ENCODE results near the gene GGT5.
"Not testable (repeated sequence)": the region's sequence is repeated elsewhere in the genome, so short reads cannot be mapped to it uniquely, and the experiment has no call there.

The GGT5 gene

DNA sequence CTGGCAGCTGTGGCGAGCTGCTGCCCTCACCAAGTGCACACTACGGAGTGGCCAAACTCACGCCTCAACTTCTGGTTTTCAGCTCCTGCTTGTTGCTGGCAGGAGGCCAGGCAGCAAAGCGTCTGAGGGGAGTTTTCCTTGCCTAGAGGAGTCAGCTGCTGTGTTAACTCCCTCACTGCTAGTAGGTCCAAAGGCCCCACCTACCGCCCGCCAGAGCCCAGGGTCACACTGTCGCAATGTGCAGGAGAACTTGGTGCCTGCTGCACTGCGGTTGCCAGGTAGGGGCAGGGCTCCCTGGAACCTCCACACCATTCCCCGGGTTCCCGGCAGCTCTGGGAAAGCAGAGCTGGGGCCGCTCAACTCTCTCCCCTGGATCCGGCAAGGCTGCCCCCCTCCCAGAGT, at the start of gene GGT5:
TSS of gene GGT5 (minus strand) at position 53 of the 402 bp plus-strand sequence. CDS start 357 bp downstream, outside the sequence.
- DNase-seq, result not testable (repeated sequence)

DNA sequence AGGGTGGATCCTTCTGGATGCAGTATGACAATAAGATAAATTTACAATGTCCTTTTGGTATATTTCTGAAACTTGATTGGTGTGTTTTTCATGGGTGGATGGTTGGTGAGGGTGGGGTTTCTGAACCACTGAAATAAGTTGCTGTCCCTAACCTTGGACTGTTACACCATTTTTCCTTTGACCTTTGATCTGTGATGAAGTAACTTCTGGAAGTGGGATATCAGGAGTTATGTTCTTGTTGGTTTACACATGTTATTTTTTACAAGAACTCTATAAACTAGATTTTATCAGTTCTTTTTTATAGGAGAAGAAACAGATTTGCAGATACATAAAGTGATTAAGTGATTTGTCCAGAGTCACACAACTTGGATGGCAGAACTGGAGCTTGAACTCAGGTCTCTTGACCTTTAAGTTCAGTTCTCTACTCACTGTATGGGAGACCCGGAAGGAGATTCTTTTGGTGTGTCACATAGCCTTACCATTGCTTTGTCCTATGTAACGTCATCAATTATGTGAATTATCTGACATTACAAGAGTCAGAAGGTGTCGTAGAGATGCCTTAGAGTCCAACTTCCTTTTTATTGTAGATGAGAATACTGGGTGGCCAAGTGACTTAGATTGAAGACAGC, 47.4 kb upstream of the GGT5 start:
- not testable (repeated sequence) for DNase-seq

- no peak for DNase-seq
Observed at GRCh38 chr22:24291515-24292201, 46.8 kb upstream of the GGT5 start.

- DNase-seq, result no peak
Observed at GRCh38 chr22:24290459-24290858, 45.6 kb upstream of the GGT5 start.

DNA sequence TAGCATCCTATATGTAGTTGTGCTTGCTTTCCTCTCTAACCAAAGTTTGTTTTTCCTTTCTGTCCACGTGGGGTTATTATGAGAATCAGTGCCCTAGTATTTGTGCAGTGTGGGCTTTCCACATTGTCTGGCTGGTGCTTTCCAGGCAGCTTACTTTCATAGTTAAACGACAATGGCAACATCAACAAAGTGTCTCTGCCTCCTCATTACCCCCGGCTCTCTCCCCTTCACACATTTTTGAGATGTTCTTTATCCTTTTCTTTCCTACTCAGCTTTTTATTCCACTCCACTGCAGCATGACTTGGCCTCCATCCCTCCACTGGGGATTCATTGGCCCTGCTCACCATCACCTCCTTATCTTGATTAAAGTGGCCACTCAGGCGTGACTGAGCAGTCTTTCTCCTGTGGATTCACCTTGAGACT, 44.9 kb upstream of the GGT5 start:
- no peak for DNase-seq

DNA sequence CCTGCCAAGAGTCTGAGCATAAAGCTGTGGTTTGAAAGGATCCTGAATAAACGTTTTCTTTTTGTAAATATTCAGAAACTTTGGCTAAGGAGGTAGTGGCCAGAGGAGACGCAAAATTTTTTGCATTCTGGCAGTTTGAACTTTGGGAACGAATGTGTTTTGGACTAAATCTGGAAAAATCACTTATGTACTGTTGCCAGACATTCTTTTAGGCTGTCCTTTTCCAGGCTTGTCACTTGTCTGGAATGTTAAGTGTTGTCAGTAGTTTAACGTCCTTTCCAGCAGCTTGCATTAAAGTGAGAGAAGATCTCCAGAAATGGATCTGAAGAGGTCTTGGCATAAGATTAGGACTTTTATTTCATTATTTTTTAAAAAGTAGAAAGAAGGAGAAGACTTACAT, 44.2 kb upstream of the GGT5 start:
- no peak for DNase-seq

- not testable (repeated sequence) for DNase-seq
Observed at GRCh38 chr22:24287801-24288200, 42.9 kb upstream of the GGT5 start.

DNA sequence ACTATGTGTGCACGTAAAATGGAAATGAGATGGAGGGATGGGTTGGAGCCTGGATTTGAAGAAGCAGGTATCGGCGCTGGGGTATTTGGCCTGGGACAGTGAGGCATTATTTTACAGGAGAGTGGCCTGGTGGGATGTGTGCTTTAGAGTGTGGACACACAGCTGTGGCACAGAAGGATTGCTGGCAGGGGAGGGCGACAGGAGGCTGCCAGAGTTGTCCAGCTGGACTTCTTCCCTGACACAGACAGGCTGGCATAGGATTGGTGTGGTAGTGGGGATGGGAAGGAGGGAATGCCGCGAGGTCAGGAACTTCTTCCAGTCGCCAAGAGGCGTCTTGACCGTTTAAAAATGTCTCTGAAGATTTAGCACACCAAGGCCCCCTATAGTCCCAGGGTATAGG, 42.3 kb upstream of the GGT5 start:
- DNase-seq, result not testable (repeated sequence)

GRCh38 chr22:24285245-24285644, 40.4 kb upstream of the GGT5 start:
- no peak for DNase-seq

GRCh38 chr22:24284747-24285203, 39.9 kb upstream of the GGT5 start:
- no peak for DNase-seq

DNA sequence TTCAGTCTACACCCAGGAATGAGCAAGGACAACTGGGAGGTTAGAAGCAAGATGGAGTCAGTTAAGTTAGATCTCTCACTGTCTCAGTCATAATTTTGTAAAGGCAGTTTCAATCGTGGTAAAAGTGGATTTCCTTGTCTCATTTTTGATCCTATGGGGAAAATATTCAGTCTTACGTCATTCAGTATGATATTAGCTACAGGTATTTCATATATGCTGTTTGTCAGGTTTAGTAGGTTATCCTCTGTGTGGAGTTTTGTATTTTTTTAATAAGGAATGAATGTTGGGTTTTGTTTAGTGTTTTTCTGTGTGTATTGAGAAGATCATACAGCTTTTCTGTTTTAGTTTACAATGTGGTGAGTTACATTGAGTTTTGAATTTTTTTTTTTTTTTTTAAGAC, 37.5 kb upstream of the GGT5 start:
- no peak for DNase-seq

- DNase-seq, result not testable (repeated sequence)
Observed at GRCh38 chr22:24280363-24280762, 35.5 kb upstream of the GGT5 start.

DNA sequence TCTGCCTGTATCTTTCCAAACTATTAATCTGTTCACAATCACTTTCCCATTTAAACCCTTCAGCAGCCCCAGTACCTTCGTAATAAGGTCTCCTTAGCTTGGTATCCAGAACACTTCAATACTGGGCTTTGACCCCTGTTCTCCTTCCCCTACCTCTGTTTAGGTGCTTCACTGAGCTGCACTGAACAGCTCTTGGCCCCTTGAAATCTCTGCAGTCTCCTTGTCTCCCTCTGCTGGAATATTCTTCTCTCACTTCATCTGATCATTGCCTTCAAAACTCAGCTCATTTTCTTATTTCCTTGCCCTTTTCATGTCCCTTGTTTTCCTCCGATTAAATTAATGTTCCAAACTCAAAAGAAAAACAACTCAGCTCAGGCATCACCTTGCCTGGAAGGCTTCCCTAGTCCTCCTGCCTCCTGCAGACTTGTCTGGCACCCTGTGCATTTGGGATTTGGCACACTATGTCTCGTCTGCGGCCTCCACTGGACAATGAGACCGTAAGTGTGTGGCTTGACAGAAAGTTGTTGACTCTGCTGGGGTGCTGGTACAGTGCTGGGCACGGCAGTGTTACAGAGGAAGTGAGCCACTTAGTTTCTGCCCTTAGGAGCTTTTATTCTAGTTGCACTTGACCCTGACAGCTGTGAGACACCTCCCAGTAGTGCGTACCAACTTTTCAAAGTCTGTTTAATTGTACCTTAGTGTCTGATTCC, 30.0 kb upstream of the GGT5 start:
- DNase-seq, result not testable (repeated sequence)

- DNase-seq, result not testable (repeated sequence)
Observed at GRCh38 chr22:24273906-24274305, 29.0 kb upstream of the GGT5 start.

DNA sequence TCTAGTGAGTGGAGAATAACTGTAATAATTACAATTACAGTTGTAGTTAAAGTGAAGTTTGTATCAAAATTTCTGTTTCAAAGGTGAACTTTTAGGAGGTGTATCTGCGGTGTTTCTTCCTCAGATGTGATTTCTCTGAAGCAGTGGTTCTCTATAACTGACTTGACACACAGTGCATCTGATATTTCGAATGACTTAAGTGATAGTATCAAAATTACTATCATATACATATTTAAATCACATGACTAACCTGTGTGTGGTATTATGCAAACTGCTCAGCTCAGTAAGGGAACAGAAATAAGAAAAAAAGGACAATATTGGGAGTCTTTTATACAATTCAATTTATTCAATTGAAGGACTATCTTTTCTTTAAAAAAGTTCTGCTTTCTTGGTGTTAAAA, 28.1 kb upstream of the GGT5 start:
- not testable (repeated sequence) for DNase-seq

DNA sequence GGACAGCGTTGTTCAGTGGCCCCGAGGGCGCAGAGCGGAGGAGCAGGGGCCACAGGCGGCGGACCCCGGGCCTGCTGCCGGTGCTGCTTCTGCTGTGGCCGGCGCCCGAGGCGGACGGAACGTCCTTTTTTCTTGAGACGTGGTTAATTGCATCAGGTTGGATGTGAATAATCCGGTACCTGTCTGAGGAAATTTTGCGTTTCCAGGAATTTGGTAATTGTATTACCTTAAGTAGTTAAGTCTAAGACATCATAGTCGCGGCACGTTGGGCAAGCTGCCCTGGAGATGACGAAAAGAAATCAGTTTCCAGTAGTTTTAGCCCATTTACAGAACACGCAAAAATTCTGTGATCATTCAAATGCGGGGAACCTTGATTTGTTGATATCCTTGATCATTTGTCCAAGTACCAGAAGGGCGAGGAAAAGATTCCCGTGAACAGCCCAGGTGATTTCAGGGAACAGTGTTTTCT, 26.5 kb upstream of the GGT5 start:
- DNase-seq, result no peak

- peak; percentile 97 for DNase-seq
Observed at GRCh38 chr22:24270556-24271385, 25.9 kb upstream of the GGT5 start, which contains the start of gene SPECC1L. SPECC1L (plus strand) TSS chr22:24270831; CDS start chr22:24302232, 31,401 bp downstream.

DNA sequence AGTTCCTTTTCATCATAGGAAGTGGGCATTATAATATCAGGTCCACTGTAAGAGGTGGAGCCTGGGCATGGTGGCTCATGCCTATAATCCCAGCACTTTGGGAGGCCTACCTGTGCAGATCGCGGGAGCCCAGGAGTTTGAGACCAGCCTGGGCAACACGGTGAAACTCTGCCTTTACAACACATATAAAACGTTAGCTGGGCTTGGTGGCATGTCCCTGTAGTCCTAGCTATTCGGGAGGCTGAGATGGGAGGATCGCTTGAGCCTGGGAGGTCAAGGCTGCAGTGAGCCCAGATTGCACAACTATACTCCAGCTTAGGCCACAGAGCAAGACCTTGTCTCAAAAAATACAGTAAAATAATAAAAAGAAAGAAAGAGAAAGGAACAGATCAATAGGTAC, 21.6 kb upstream of the GGT5 start:
- not testable (repeated sequence) for DNase-seq

DNA sequence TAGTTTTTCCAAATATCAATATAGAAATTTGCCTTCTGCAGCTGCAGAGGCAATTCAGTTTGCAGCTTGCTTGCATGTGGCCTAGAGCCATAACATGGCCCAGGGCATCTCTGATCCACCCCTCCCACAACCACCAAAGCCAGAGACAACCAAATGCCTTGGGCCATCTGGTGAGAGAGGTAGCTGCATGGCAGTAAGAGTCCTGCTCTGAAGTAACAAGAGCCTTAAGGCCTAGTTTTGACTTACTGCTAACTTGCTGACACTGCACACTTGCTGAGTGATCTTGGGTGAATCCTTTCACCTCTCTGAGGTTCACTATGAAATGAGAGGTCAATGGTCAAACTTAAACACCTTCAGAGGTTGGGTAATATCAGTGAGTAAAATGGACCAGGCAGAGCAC, 20.9 kb upstream of the GGT5 start:
- DNase-seq, result no peak

DNA sequence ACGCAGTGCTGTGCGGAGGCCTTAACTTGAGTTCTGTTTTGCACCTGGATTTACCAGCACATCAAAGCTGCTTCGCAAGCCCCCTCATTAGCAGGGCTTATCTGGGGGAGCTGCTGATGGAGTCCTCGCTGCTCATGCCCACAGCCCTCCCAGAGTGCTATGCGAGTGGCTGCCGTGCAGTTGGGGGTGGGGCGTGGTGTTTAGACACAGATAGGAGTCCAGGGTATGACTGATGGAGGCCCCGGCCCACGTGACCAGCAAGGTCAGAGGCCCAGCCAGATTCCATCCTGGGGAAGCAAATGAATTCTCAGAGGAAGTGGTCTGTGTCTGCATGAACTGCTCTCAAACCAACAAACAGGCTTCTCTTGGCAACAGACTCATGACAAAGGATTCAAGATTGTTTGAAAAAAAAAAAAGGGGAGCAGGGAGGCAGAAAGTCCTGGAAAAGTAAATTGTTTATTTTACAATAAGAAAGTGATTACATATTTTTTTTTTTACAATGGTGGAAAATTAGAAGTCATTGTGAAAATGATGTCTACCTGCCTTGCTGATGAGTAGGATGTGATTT, 19.5 kb upstream of the GGT5 start:
- DNase-seq, result not testable (repeated sequence)

GRCh38 chr22:24263479-24263878, 18.6 kb upstream of the GGT5 start:
- DNase-seq, result not testable (repeated sequence)

GRCh38 chr22:24262185-24262749, 17.4 kb upstream of the GGT5 start:
- DNase-seq, result not testable (repeated sequence)
